Activated CD4-positive, CD25-positive, alpha-beta regulatory T cell (primary cell): ENCODE measurements around the gene OGDH.
"Not testable (repeated sequence)": the region's sequence is repeated elsewhere in the genome, so short reads cannot be mapped to it uniquely, and the experiment has no call there.

Experiments
- DNase-seq, 4 experiments: peaks; one replicate each; lab custom pipeline; 2025; lab: John Stamatoyannopoulos, UW

Gene OGDH

DNA sequence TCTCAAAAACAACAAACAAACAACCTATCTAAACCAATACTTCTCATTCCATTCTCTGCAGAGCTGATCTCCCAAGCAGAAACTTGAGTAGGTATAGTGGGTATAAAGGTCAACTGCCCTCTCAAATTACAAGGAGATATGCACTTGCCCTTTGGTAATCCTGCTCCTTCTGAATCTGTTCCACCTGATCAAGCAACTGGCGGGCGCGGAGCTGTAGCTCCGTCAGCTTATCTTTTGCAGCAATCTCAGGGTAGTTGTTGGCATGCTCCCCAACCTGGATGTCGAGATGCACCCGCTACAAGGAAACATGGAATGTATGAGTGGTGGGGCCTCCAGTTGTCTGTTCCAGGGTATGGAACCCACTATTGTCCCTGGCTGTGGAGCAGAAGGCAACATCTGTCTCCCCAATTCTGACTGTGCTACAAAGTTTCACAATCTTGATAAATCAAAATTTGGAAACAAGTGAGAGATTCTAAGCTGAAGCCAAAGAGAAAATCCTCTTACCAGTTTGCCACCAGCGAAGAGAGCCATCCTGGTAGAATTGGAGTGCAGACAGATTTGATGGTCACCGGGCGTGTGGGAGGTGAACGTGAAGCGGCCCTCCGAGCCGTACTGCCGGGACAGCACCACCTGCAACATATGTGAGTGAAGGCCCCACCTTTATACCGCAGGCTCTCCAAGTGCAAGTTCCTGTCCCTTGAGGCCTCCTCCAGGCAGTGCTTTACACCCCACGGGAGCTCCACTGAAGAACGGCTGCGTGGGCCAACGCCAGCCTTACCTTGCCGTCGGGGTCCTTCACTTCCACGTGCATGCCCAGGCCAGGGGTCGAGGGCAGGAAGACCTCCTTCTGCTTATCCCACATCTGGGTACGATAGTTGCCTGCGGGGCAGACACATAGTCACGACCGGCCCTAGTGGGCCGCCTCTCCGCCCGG is 25.2 kb upstream of the OGDH start:
- DNase-seq, result peak in 3 of 4 experiments; percentile 19 to 32 (median 31)

DNA sequence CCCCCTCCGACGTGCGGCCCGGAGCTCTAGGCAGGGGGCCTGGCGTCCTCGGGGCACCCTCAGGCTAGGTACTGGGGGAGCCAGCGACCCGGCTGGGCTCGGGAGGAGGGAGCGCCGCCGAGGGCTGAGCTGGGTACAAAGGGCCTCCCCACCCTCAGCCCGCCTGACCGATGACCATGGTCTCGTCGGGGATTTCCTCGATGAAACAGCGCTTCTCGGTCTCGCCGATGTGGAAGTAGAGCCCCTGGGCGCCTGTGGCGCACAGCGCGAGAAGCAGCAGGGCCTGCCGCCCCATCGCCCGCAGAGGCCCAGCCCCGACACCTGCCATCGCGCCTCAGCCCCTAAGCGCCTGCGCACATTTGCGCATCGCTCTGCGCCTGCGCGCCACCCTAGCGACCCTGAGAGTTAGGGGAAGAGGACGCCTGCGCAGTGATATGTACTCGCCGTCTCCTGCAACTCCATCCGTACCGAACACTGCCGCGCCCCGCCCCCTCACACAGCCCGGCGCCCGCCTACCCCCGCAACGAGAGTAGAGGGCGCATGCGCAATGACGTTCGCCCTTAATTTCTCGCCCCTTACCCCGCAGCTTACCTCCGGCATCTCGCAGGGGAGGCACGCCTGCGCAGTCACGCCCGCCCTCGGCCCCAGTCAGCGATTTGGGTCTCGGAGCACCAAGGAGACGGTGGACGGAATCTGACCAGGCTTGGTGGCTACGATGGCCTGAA is 24.4 kb upstream of the OGDH start, which contains the start of gene TMED4:
Gene TMED4 (minus strand): TSS at position 353 of the 725 bp plus-strand sequence. CDS start 25 bp downstream, at position 328.
- peak; percentile 99 to 100 (median 99) for DNase-seq

DNA sequence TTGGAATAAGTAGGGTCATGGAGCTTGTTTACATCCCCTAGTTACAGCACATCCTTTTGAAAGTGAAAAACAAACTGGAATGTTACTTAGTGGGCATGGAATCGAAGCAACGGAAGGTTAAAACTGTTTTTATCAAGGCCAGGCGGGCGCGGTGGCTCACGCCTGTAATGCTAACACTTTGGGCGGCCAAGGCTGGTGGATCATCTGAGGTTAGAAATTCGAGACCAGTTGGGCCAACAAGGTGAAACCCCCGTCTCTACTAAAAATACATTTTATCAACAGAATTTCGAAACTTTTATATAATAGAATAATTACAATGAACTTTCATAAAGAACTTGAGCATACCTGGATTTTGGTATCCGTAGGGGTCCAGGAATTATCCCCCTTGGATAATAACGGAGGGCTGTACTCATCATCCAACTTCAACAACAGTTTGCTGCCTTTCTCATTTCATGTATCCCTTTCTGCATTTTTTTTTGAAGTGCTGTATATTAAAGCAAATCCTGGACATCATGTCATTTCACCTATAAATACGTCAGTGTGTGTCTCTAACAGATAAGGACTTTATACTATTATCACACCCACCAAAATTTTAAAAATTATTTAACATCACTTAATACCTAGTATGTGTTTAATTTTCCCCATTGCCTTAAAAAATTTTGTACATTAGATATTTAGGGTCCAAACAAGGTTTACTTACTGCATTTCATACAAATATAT is 23.1 kb upstream of the OGDH start:
- no peak for DNase-seq

DNA sequence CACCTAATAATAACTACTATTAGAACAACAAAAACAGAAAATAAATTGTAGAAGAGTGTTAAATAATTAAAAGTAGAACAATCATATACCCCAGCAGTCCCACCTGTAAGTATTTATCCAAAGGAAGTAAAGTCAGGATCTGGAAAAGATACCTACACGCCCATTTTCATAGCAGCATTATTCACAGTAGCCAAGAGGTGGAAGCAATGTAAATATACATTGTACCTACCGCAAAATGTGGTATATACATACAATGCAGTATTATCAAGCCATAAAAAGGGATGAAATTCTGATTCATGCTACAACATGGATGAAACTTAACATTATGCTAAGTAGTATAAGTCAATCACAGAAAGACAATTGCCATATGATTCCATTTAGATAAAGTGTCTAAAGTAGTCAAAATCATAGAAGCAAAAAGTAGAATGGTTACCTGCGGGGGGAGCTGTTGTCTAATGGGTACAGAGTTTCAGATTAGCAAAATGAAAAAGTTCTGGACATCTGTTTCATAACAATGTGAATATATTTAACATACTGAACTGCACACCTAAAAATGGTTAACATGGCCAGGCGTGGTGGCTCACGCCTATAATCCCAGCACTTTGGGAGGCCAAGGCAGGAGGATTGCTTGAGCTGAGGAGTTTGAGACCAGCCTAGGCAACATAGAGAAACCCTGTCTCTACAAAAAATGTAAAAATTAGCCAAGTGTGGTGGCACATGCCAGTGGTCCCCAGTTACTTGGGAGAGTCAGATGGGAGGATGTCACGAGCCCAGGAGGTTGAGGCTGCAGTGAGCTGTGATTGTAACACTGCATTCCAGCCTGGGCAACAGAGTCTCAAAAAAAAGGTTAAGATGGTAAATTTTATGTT is 18.4 kb upstream of the OGDH start:
- peak in 3 of 4 experiments; percentile 13 to 49 (median 36) for DNase-seq

DNA sequence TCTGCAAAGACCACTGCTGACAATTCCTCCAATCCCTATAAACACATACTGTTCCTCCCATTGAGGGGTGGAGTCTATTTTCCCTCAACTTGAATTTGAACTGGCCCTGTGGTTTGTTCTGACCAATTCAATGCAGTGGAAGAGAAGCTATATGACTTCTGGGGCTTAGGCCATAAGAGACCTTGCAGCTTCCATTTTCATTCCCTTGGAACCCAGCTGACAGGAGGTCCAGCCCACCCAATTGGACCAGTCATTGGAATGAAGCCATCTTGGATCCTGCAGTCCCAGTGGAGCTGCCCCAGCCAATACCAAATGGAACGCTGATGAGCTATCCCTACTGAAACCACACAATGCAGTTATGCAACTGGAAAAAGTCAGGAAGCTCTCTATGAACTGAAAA is 15.5 kb upstream of the OGDH start:
- DNase-seq, result no peak

DNA sequence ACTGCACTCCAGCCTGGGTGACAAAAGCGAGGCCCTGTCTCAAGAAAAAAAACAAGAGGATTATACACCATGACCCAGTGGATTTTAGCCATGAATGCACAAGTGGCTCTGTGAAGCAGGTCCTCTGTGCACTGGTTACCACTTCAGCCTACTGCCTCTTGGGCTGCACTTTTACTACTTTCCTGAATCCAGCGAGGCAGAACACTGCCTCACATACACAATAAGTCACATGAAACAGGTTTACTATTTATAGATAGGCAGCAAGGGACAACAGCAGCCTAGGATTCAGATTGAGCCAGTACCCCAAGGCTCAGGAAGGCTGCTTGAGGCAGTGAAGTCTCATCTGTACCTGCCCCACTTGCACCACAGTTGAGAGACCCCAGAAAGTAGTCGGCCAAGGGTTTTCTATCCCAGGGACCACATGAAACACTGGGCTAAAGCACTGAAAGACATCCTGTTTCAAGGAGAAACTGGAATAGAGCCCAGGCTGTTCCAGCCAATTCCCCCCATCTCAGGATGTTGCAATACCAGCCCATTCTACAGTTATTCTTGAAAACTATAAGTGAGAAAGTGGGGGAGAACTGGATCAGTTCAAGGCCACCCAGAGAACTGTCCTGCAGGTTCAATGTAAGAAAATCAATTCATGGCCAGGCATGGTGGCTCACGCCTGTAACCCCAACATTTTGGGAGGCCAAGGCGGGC is 10.3 kb upstream of the OGDH start:
- no peak for DNase-seq

DNA sequence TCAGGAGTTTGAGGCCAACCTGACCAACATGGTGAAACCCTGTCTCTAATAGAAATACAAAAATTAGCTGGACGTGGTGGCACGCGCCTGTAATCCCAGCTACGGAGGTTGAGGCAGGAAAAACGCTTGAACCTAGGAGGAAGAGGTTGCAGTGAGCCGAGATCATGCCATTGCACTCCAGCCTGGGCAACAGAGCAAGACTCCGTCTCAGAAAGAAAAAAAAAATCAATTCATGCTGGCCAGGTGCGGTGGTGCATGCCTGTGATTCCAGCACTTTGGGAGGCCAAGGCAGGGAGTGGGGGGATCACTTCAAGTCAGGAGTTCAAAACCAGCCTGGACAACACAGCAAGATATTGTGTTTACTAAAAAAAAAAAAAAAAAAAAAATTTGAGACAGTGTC is 9.2 kb upstream of the OGDH start:
- not testable (repeated sequence) for DNase-seq

DNA sequence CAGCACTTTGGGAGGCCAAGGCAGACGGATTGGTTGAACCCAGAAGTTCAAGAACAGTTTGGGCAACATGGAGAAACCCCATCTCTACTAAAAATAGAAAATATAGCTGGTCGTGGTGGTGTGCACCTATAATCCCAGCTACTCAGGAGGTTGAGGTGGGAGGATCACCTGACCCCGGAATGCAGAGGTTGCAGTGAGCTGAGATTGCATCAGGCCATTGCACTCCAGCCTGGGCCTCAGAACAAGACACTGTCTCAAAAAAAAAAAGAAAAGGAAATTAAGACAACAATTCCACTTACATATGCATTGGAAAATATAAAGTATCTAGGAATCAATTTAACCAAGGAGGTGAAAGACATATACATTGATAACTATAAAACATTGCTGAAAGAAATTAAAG is 7.2 kb upstream of the OGDH start:
- DNase-seq, result no peak

DNA sequence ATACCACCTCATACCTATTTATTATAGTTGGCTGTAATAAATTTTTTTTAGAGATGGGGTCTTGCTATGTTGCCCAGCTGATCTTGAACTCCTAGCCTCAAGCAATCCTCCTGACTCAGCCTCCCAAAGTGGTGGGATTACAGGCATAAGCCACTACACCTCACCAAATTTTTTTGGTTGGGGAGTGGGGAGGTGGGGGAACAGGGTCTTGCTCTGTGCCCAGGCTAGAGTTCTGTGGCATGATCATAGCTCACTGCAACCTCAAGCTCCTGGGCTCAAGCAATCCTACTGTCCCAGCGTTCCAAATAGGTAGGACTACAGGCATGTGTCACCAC is 3.9 kb upstream of the OGDH start:
- DNase-seq, result no peak

DNA sequence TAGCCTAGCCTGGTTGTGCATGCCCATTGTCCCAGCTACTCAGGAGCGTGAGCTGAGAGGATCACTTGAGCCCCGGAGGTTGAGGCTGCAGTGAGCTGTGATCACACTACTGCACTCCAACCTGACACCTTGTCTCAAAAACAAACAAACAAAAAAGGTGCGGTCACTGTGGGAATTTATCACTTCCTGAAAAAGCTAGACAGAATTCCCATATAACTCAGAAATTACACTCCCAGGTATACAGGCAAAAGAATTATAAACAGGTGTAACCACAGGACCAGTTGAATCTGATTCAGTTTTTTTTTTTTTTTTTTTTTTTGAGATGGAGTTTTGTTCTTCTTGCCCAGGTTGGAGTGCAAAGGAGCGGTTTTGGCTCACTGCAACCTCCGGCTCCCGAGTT is 3.2 kb upstream of the OGDH start:
- DNase-seq, result no peak

DNA sequence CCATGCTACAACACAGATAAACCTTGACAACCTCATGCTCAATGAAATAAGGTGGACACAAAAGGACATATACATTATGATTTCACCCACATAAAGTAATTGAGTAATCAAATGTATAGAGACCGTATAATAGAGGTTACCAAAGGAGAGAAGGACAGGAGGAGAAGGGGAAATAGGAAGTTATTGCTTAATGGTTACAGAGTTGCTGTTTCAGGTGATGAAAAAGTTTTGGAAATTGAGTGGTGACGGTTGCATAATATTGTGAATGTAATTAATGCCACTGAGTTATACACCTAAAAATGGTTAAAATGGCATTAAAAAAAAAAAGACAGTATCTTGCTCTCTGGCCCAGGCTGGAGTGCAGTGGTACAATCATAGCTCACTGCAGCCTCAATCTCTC is 1.5 kb upstream of the OGDH start:
- no peak for DNase-seq

DNA sequence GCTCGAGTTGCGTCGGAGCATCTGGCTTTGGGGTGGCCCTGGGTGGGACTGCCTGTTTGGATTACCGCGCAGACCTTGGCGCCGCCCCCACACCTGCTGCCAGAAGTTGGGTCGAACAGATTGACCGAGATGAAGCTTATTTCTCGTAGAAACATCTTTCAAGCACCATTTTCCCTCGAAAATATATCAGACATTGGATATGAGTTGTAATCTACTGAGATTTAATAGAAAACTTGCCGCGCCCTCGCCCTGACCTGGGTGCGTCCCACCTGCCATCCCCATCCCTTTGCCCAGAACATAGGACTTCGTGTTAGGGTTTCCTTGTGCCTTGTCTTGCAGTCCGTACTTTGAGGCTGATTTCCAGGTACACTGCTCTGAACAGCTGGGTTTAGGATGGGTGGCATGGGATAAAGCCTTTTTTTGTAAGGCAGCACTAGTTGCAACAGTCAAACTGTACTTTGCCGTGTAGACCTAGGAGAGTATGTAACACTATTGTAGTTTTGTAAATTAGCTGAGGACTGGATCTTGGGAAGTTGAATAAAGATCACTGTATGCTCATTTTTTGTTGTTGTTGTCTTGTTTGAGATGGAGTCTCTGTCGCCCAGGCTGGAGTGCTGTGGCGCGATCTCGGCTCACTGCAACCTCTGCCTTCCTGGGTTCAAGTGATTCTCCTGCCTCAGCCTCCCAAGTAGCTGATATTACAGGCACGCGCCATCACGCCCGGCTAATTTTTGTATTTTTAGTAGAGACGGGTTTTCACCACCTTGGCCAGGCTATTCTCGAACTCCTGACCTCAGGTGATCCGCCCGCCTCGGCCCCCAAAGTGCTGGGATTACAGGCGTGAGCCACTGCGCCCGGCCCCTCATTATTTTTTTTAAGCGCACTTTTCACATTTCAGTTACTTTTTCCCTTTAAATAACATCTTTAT is 978 bp downstream of the OGDH start:
- no peak for DNase-seq

DNA sequence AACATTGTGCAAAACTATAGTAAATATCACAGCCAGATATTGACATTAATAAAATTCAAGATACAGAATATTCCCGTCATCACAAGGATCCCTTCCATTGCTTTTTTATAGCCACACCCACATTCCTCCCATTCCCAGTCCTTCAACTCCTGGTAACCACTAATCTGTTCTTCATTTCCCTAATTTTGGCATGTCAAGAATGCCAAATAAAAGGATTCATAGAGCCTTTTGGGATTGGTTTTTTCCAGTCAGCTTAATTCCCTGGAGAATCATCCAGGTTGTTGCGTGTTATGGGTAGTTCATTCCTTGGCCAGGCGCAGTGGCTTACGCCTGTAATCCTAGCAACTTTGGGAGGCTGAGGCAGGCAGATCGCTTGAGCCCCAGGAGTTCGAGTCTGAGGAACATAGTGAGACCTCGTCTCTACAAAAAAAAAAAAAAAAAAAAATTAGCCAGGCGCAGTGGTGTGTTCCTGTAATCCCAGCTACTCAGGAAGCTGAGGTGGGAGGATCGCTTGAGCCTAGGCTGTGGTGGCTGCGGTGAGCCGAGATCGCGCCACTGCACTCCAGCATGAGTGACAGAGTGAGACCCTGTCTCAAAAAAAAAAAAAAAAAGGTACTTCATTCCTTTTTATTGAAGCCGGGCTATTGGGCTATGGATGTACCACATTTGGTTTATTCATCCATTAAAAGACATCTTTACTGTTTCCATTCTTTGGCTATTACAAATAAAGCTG is 2.7 kb downstream of the OGDH start:
- DNase-seq, result no peak

DNA sequence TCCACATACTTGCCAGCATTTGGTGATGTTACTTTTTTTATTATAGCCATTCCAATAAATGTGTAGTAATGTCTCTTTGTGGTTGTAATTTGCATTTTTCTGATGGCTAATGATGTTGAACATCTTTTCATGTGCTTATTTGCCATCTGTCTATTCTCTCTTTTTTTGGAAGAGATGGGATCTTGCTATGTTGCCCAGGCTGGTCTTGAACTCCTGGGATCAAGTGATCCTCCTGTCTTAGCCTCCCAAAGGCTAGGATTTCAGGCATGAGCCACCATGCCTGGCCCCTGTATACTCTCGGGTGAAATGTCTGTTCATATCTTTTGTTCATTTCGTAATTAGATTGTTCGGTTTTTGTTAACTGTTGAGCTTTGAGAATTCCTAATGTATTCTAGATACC is 3.4 kb downstream of the OGDH start:
- DNase-seq, result no peak

DNA sequence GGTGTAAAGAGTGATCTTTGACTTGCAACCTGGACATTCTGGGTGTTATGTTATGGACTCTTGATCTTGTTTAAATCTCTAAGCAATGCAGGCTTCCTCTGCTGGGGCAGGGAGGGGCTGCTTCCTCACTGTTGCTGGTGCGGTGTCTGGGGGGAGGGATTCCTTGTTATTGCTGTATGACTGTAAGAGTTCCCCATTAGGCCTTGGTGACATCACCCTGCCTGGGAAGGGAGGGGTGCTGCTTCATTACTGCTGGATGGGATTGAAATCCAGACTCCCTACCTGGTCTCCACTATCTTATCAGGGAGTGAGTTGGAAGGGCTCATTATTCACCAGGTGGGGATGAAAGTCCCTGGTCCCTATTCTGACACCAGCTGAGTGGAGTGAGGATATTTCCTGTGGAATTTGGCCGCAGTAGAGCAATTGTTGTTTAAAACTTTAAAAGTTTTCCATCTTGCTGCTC is 8.8 kb downstream of the OGDH start:
- no peak for DNase-seq

DNA sequence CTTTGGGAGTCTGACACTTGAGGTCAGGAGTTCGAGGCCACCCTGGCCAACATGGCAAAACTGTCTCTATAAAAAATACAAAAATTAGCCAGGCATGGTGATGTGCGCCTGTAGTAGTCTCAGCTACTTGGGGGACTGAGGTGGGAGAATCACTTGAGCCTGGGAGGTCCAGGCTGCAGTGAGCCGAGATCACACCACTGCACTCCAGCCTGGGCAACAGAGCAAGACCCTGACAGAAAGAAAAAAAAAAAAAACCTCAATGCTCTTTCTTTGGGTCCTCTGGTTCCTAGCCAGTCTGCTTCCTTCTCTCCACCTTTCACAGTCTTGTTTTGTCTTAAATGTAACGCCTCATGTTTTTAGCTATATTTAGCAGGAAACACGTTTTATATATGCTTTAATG is 9.4 kb downstream of the OGDH start:
- DNase-seq, result no peak

DNA sequence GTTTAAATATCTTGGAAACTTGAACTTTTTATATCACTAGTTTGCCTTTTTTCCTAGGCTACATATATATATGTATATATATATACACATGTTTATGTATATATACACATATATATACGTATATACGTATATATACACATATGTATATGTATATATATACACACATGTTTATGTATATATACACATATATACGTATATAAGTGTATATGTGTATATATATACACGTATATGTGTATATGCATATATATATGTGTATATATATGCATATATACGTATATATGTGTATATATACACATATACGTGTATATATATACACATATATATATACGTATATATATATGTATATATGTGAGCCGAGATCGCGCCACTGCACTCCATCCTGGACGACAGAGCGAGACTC is 10.1 kb downstream of the OGDH start:
- no peak for DNase-seq

DNA sequence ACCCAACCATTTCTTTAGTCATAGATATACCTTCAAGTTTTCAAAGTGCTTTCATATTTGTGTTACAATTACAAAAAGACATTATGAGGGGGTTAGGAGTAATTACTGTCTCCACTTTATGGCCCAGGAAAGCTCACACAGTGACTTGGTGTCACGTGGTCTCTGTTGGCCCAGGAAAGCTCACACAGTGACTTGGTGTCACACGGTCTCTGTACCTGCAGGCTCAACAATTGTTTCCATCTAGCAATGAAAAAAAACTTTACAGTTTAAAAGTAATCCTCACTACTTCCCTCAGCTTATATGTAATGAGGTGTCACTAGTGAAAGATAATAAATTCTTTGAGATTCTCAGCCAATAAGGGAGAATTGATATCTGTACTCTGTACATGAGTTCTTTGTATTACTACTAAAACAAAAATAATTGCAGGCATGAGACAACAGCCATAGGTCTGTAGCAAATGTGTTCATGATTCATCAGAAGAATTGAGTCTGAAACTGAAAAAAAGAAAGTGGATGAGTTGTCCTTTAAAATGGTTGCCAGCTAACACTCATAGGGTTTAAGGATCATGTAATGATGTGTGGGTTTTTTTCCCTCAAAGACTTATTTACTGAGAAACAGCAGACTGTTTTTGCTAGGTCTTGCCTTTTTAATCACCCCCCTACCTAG is 10.9 kb downstream of the OGDH start:
- no peak for DNase-seq

DNA sequence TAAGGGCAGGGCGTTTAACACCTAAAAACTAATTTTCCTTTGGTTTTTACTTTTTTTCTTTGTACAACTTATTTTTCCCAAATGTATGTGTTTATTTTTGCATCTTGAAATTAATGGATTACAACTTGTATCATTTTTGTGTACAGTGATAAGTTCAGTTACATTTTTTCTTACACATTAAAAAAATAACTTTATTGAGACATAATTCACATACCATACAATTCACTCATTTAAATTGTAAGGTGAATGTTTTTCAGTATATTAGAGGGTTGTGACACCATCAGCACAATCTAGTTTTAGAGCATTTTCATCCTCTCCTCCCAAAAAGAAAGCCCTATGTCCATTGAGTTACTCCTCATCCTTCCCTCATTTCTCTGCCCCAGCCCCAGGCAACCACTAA is 11.6 kb downstream of the OGDH start:
- no peak for DNase-seq
